H1 (cell line): ENCODE data around the gene DOCK8. TPM values are rescaled to one million over a fixed set of nuclear protein-coding genes. Genes with fewer than 3 reads are reported as not detected.

Experiments
- CTCF ChIA-PET: fragments of 300-600 bp; sonication (Branson Sonifier 250); formaldehyde crosslinking; loops from one replicate; lab custom pipeline; 2021; ENCODE audit not compliant: partially characterized antibody; lab: Charles Lee
- POLR2A ChIA-PET: fragments of 300-600 bp; sonication (Branson Sonifier 250); formaldehyde crosslinking; loops from one replicate; lab custom pipeline; 2021; ENCODE audit warnings: inconsistent platforms; ENCODE audit not compliant: partially characterized antibody; lab: Charles Lee
- DNase-seq, 2 experiments: peaks; one replicate each; pipeline versions ENCODE4 v3.0.0 to v3.0.0-alpha.2; 2010 to 2022; ENCODE audit warnings: low spot score in 2 of 2, low read depth in 1 of 2, mixed read lengths in 1 of 2
- FAIRE-seq: peaks from 2 replicates; lab custom pipeline; 2011; peaks lifted over from hg19 to GRCh38; lab: Jason Lieb, UNC
- H2AFZ ChIP-seq: 2 replicates; pipeline ENCODE4 v1.8.1; 2012; ENCODE audit warnings: low read length, inconsistent platforms
- H2AK5ac ChIP-seq: 2 replicates; pipeline ENCODE4 v1.6.1; 2013; ENCODE audit warnings: low read depth, low read length
- H2BK120ac ChIP-seq: replicated peaks from 2 replicates; pipeline ENCODE3; 2013; ENCODE audit warnings: low read depth, low read length, inconsistent platforms
- H2BK12ac ChIP-seq: 2 replicates; pipeline ENCODE4 v1.6.1; 2013; ENCODE audit warnings: low read depth, low read length
- H2BK15ac ChIP-seq: 2 replicates; pipeline ENCODE4 v1.6.1; 2013; ENCODE audit warnings: low read length
- H2BK20ac ChIP-seq: 2 replicates; pipeline ENCODE4 v1.6.1; 2013; ENCODE audit warnings: low read length
- H2BK5ac ChIP-seq: 2 replicates; pipeline ENCODE4 v1.6.1; 2013; ENCODE audit warnings: low read depth, low read length
- H3K14ac ChIP-seq: 2 replicates; pipeline ENCODE4 v1.6.1; 2013; ENCODE audit warnings: inconsistent platforms; ENCODE audit not compliant: insufficient read length
- H3K18ac ChIP-seq: 2 replicates; pipeline ENCODE4 v1.6.1; 2013; ENCODE audit warnings: low read length; ENCODE audit errors: extremely low read depth
- H3K23ac ChIP-seq: 2 replicates; pipeline ENCODE4 v1.6.1; 2013; ENCODE audit warnings: inconsistent platforms; ENCODE audit not compliant: insufficient read length
- H3K23me2 ChIP-seq: 2 replicates; pipeline ENCODE4 v1.6.1; 2013; ENCODE audit warnings: low read depth, low read length
- H3K27ac ChIP-seq: 2 replicates; pipeline ENCODE4 v1.6.1; 2011; ENCODE audit warnings: low read depth, low read length, inconsistent platforms
- H3K27me3 ChIP-seq, 4 experiments: replicated peaks in 1 of 4; 1 replicate in 1 of 4; 2 replicates in 3 of 4; pipeline versions ENCODE4 v1.6.1 to v1.8.1; 2011 to 2013; ENCODE audit warnings: low read length in 3 of 4, mild to moderate bottlenecking in 3 of 4, inconsistent platforms in 2 of 4, mixed read lengths in 2 of 4, moderate library complexity in 1 of 4; ENCODE audit not compliant: control insufficient read depth in 3 of 4, insufficient read depth in 3 of 4; ENCODE audit errors: extremely low read depth in 1 of 4
- H3K36me3 ChIP-seq, 4 experiments: 2 replicates each; pipeline versions ENCODE4 v1.6.1 to v1.8.1; 2011 to 2013; ENCODE audit warnings: mild to moderate bottlenecking in 4 of 4, low read length in 3 of 4, moderate library complexity in 2 of 4, control low read depth in 1 of 4, inconsistent platforms in 1 of 4; ENCODE audit not compliant: insufficient read depth in 4 of 4, control insufficient read depth in 2 of 4
- H3K4ac ChIP-seq: replicated peaks from 2 replicates; pipeline ENCODE3; 2013; ENCODE audit warnings: low read length, low read depth, mixed read lengths, inconsistent platforms; ENCODE audit not compliant: insufficient read length
- H3K4me1 ChIP-seq, 4 experiments: replicated peaks in 1 of 4; 1 replicate in 1 of 4; 2 replicates in 3 of 4; pipeline versions ENCODE4 v1.6.1 to v1.8.1; 2011 to 2013; ENCODE audit warnings: low read length in 3 of 4, inconsistent platforms in 2 of 4, mixed read lengths in 1 of 4; ENCODE audit not compliant: insufficient read depth in 4 of 4, control insufficient read depth in 3 of 4
- H3K4me2 ChIP-seq, 2 experiments: 2 replicates each; pipeline versions ENCODE4 v1.6.1 to v1.8.1; 2011 to 2013; ENCODE audit warnings: low read depth in 2 of 2, low read length in 2 of 2, control low read depth in 1 of 2, inconsistent platforms in 1 of 2, mild to moderate bottlenecking in 1 of 2; ENCODE audit not compliant: insufficient read depth in 1 of 2
- H3K4me3 ChIP-seq, 4 experiments: fragments of 200-600, 300-600 bp in 1 of 4; sonication (generic), shearing (Covaris generic), sonication (Bioruptor Twin) in 1 of 4; 2 replicates each; pipeline versions ENCODE4 v1.5.1 to v1.8.1; 2011 to 2016; ENCODE audit warnings: low read length in 4 of 4, low read depth in 3 of 4, control low read depth in 2 of 4, inconsistent platforms in 2 of 4, mild to moderate bottlenecking in 2 of 4, mixed read lengths in 1 of 4, moderate library complexity in 1 of 4; ENCODE audit not compliant: insufficient read depth in 2 of 4; ENCODE audit errors: extremely low read depth in 1 of 4
- H3K56ac ChIP-seq: replicated peaks from 2 replicates; pipeline ENCODE3; 2013; ENCODE audit warnings: low read depth, mild to moderate bottlenecking, mixed read lengths, low read length, inconsistent platforms; ENCODE audit not compliant: insufficient read length
- H3K79me1 ChIP-seq: 2 replicates; pipeline ENCODE4 v1.6.1; 2013; ENCODE audit warnings: low read depth, low read length, control low read depth
- H3K79me2 ChIP-seq, 2 experiments: 2 replicates each; pipeline versions ENCODE4 v1.6.1 to v1.8.1; 2012 to 2013; ENCODE audit warnings: low read length in 2 of 2, mild to moderate bottlenecking in 2 of 2, inconsistent platforms in 1 of 2; ENCODE audit not compliant: insufficient read depth in 2 of 2, control insufficient read depth in 1 of 2
- H3K9ac ChIP-seq, 4 experiments: replicated peaks in 1 of 4; 1 replicate in 1 of 4; 2 replicates in 3 of 4; pipeline versions ENCODE4 v1.6.1 to v1.8.1; 2011 to 2013; ENCODE audit warnings: low read depth in 3 of 4, low read length in 3 of 4, control low read depth in 2 of 4, mild to moderate bottlenecking in 2 of 4, moderate library complexity in 2 of 4, inconsistent platforms in 1 of 4; ENCODE audit errors: extremely low read depth in 1 of 4
- H3K9me3 ChIP-seq, 2 experiments: 2 replicates each; pipeline versions ENCODE4 v1.6.1 to v1.8.1; 2012 to 2013; ENCODE audit warnings: mild to moderate bottlenecking in 2 of 2, moderate library complexity in 2 of 2, control low read depth in 1 of 2, inconsistent platforms in 1 of 2, low read depth in 1 of 2, low read length in 1 of 2, mixed read lengths in 1 of 2; ENCODE audit not compliant: insufficient read depth in 2 of 2
- H4K20me1 ChIP-seq, 2 experiments: replicated peaks in 1 of 2; 2 replicates each; pipeline versions ENCODE3 to v1.8.1; 2011 to 2013; ENCODE audit warnings: inconsistent platforms in 2 of 2, low read length in 2 of 2, mild to moderate bottlenecking in 1 of 2; ENCODE audit not compliant: insufficient read depth in 2 of 2, control insufficient read depth in 1 of 2
- H4K5ac ChIP-seq: 2 replicates; pipeline ENCODE4 v1.6.1; 2013; ENCODE audit warnings: low read length, low read depth, mixed read lengths, inconsistent platforms; ENCODE audit not compliant: insufficient read length
- H4K8ac ChIP-seq: 2 replicates; pipeline ENCODE4 v1.8.0; 2013; ENCODE audit warnings: mild to moderate bottlenecking, moderate library complexity, low read length, inconsistent platforms; ENCODE audit not compliant: insufficient read depth; ENCODE audit errors: extremely low read depth
- H4K91ac ChIP-seq: replicated peaks from 2 replicates; pipeline ENCODE3; 2013; ENCODE audit warnings: low read length, mixed read lengths, inconsistent platforms; ENCODE audit not compliant: insufficient read length
- EP300 ChIP-seq, 2 experiments: IDR thresholded peaks; 1 replicate in 1 of 2; 2 replicates in 1 of 2; pipeline ENCODE4 v1.6.1; 2011 to 2012; ENCODE audit warnings: low read depth in 2 of 2, low read length in 2 of 2, mild to moderate bottlenecking in 2 of 2, borderline replicate concordance in 1 of 2, inconsistent platforms in 1 of 2, moderate library complexity in 1 of 2
- RBBP5 ChIP-seq: IDR thresholded peaks from 2 replicates; pipeline ENCODE4 v1.7.1; 2012; ENCODE audit warnings: low read depth, mild to moderate bottlenecking, inconsistent platforms, low read length, moderate library complexity, borderline replicate concordance
- ZNF274 ChIP-seq: IDR thresholded peaks from 2 replicates; pipeline ENCODE4 v1.7.0; 2012; ENCODE audit warnings: low read length, borderline replicate concordance; ENCODE audit errors: extremely low read depth
- WGBS, 2 experiments: shearing (Covaris generic) in 1 of 2; methylation state at CpG; one replicate each; pipeline versions ENCODE4 v1.1.6 to v1.1.7; 2013 to 2015; ENCODE audit warnings: low lambda C conversion rate in 2 of 2, mixed read lengths in 2 of 2, inconsistent platforms in 1 of 2, low coverage in 1 of 2, missing lambda C conversion rate in 1 of 2; ENCODE audit not compliant: insufficient replicate concordance in 2 of 2, insufficient coverage in 1 of 2, insufficient read length in 1 of 2; ENCODE audit errors: extremely low coverage in 1 of 2, missing lambda C conversion rate in 1 of 2; 5-methylcytosine and 5-hydroxymethylcytosine counted together
- polyA plus RNA-seq, 7 experiments: library from polyadenylated mRNA; depleted of rRNA in 3 of 7; stranded (reverse) in 5 of 7; unstranded in 2 of 7; fragments of >200 nt in 5 of 7; fragments of 200-250 nt in 2 of 7; gene quantifications; 1 replicate in 5 of 7; 2 replicates in 1 of 7; 4 replicates in 1 of 7; pipeline versions ENCODE4 v1.2.1 to v1.2.3, GENCODE V29; 2011 to 2013; ENCODE audit warnings: missing spikeins in 2 of 7, mixed read lengths in 2 of 7
- total RNA-seq: library from RNA; stranded (reverse); fragmentation: NEBNext Ultra II Directional; extraction: Animal tissue kit (Norgen Biotek cat#: 25700); gene quantifications from 2 replicates; pipeline ENCODE4 v1.2.1, GENCODE V29; 2021

DOCK8 gene
- total and polyA plus RNA-seq, 2 of the 8 experiments (the other 6 are each of a cell fraction or from before 2014, with no cell fraction given), result 0.57 to 2.0 TPM

- H3K9me3 ChIP-seq, result no peaks in the 10 kb centered on the region
- WGBS, 2 experiments, result 91% methylated on average over 14 of the region's 14 CpGs; no CpG with 5 or more reads in 1 of the 2 experiments
- H2AFZ ChIP-seq, result no peak overlapping the region
- no peak overlapping the region for H2AK5ac ChIP-seq
- H3K27me3 ChIP-seq, result no peaks in the 10 kb centered on the region
- H3K18ac ChIP-seq, result no peak overlapping the region
- ChIA-PET POLR2A (no interaction called here), CTCF (interaction anchor here (1.0 kb wide), 1 partner anchor 96 kb away, joined by 3 read pairs; no protein-coding TSS in a partner anchor)
- DNase-seq (no peak), FAIRE-seq (no peak)
- no peak overlapping the region for H4K5ac ChIP-seq
- no peak for TF ChIP-seq EP300 (IDR thresholded peaks at IDR 0.05; ENCODE audit: borderline replicate concordance in 1 of 2, low read depth in 2 of 2, low read length in 2 of 2)
- no peak for TF ChIP-seq RBBP5
- TF ChIP-seq ZNF274, result no peak
- H2BK20ac ChIP-seq, result no peak overlapping the region
- H3K27ac ChIP-seq, result no peak overlapping the region
- H3K79me1 ChIP-seq, result no peaks in the 10 kb centered on the region
- no peak overlapping the region for H4K91ac ChIP-seq
- H2BK5ac ChIP-seq, result no peak overlapping the region
- no peaks in the 10 kb centered on the region for H3K79me2 ChIP-seq
- H3K36me3 ChIP-seq, result no peaks in the 10 kb centered on the region; a peak in 1 of 8 replicates
- no peak overlapping the region for H2BK120ac ChIP-seq
- H3K56ac ChIP-seq, result no peak overlapping the region
- H3K4ac ChIP-seq, result no peak overlapping the region
- no peaks in the 10 kb centered on the region for H4K20me1 ChIP-seq
- no peak overlapping the region for H2BK15ac ChIP-seq
- no peak overlapping the region for H3K4me3 ChIP-seq
- H3K14ac ChIP-seq, result no peak overlapping the region
- H3K9ac ChIP-seq, result no peak overlapping the region
- peaks cover 0 to 3% (median 0%) of the 10 kb centered on the region in 4 experiments; a peak in 1 of 7 replicates for H3K4me1 ChIP-seq
- no peak overlapping the region for H3K23ac ChIP-seq
- no peak overlapping the region for H2BK12ac ChIP-seq
- no peaks in the 10 kb centered on the region; the same call in 1 of the 2 replicates for H3K23me2 ChIP-seq
- no peak overlapping the region for H3K4me2 ChIP-seq
- H4K8ac ChIP-seq, result no peak overlapping the region
Observed at GRCh38 chr9:311841-312240, 97.2 kb downstream of the DOCK8 start.
